ENCODE data around the gene FARP1. TPM values are rescaled to one million over a fixed set of nuclear protein-coding genes. Genes with fewer than 3 reads are reported as not detected.

The FARP1 gene
- total RNA-seq, 1 experiment from 2014 or later, result not detected

DNA sequence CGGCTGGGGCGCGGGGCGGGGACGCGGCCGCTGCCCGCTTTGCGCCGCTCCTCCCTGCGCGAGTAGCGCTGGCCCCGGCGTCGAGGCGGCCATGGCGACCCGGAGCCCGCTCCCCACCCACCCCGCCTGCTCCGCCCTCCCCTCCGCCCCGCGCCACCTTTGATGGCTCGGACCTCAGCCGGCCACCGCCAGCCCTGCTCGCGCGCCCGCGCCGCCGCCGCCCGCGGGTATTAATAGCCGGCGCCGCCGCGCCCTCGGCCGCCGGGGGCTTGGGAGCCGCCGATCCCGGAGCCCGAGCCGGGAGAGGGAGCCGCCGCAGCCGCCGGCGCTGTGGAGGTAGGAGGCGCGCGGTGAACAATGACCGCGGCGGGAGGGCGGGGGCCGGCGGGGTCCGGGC, 261 bp downstream of the FARP1 start:
- Histone ChIP-seq H3K79me2 (ENCODE audit: low read length) (no peaks in the 10 kb centered on the region), H3K27me3 (ENCODE audit: low read length) (no peaks in the 10 kb centered on the region), H3K4me3 (ENCODE audit: low read length) (no peak overlapping the region), H3K9ac (ENCODE audit: low read length) (no peak overlapping the region), H3K4me2 (ENCODE audit: low read depth, low read length, poor library complexity, severe bottlenecking) (no peak overlapping the region), H3K4me1 (ENCODE audit: low read length) (no peaks in the 10 kb centered on the region), H3K9me2 (replicated peaks; ENCODE audit: insufficient read depth, low read length) (no peaks in the 10 kb centered on the region), H3K27ac (ENCODE audit: low read length) (no peak overlapping the region), H4K20me1 (ENCODE audit: insufficient read depth, low read depth, low read length) (no peaks in the 10 kb centered on the region), H3K36me3 (ENCODE audit: insufficient read depth, low read length) (no peaks in the 10 kb centered on the region), H2AFZ (ENCODE audit: low read length) (no peak overlapping the region), H3K9me3 (ENCODE audit: low read length) (no peaks in the 10 kb centered on the region)
- DNase-seq, result no peak

GRCh38 chr13:98143601-98144026, 720 bp downstream of the FARP1 start:
- Histone ChIP-seq H3K4me1 (ENCODE audit: low read length) (no peaks in the 10 kb centered on the region), H3K9me2 (replicated peaks; ENCODE audit: insufficient read depth, low read length) (no peaks in the 10 kb centered on the region), H3K4me2 (ENCODE audit: low read depth, low read length, poor library complexity, severe bottlenecking) (no peak overlapping the region), H3K79me2 (ENCODE audit: low read length) (no peaks in the 10 kb centered on the region), H3K27me3 (ENCODE audit: low read length) (no peaks in the 10 kb centered on the region), H3K36me3 (ENCODE audit: insufficient read depth, low read length) (no peaks in the 10 kb centered on the region), H3K9ac (ENCODE audit: low read length) (no peak overlapping the region), H4K20me1 (ENCODE audit: insufficient read depth, low read depth, low read length) (no peaks in the 10 kb centered on the region), H3K27ac (ENCODE audit: low read length) (no peak overlapping the region), H3K4me3 (ENCODE audit: low read length) (no peak overlapping the region), H2AFZ (ENCODE audit: low read length) (no peak overlapping the region), H3K9me3 (ENCODE audit: low read length) (no peaks in the 10 kb centered on the region)
- no peak for DNase-seq

DNA sequence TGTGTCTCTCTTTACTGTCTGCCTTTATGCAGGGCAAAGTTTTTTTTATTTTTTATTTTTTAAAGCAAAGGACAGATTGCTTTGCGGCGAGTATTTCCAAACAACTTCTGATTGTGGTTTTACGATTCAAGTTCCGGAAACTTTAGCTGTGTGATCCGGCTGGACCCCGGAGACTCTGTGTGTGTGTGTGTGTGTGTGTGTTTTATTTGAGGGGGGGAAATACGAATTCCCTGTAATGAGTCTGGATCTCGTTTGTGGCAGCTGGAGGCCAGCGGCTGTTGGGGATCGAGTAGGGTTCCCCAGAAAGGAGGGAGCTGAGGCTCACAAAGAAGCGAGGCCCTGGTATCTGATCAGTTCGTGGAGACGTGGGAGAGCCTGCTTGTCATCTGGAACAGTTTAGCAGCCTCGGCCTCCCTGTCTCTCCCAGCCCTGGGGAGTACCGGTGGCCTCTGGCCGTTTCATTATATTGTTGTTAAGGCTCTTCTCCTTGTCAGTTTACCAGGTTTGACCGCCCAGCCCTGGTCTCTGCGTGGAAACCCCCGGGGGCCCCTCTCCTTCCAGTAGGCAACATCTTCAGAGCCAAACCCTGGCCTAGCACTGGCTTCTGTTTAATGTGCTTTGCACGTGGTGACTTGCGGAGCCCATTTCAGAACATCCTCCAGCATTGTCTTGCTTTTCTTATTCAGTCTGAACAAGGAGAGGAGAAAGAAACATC, 1.3 kb downstream of the FARP1 start:
- Histone ChIP-seq H3K36me3 (ENCODE audit: insufficient read depth, low read length) (no peaks in the 10 kb centered on the region), H3K4me3 (ENCODE audit: low read length) (no peak overlapping the region)

GRCh38 chr13:98144801-98145350, 2.0 kb downstream of the FARP1 start:
- DNase-seq, result no peak
- no peak overlapping the region for H3K27ac ChIP-seq (ENCODE audit: low read length)
- no peaks in the 10 kb centered on the region for H3K9me2 ChIP-seq (replicated peaks; ENCODE audit: insufficient read depth, low read length)
- no peaks in the 10 kb centered on the region for H3K79me2 ChIP-seq (ENCODE audit: low read length)
- no peak overlapping the region for H3K9ac ChIP-seq (ENCODE audit: low read length)
- no peak overlapping the region for H3K4me3 ChIP-seq (ENCODE audit: low read length)
- H3K4me1 ChIP-seq (ENCODE audit: low read length), result no peaks in the 10 kb centered on the region
- no peaks in the 10 kb centered on the region for H4K20me1 ChIP-seq (ENCODE audit: insufficient read depth, low read depth, low read length)
- H2AFZ ChIP-seq (ENCODE audit: low read length), result no peak overlapping the region
- no peaks in the 10 kb centered on the region for H3K27me3 ChIP-seq (ENCODE audit: low read length)
- H3K9me3 ChIP-seq (ENCODE audit: low read length), result no peaks in the 10 kb centered on the region
- no peak overlapping the region for H3K4me2 ChIP-seq (ENCODE audit: low read depth, low read length, poor library complexity, severe bottlenecking)
- H3K36me3 ChIP-seq (ENCODE audit: insufficient read depth, low read length), result no peaks in the 10 kb centered on the region

More for the DNA sequence above, 1.3 kb downstream of the FARP1 start:
- Histone ChIP-seq H3K9me3 (ENCODE audit: low read length) (no peaks in the 10 kb centered on the region), H3K27me3 (ENCODE audit: low read length) (no peaks in the 10 kb centered on the region), H3K4me1 (ENCODE audit: low read length) (no peaks in the 10 kb centered on the region), H3K9me2 (replicated peaks; ENCODE audit: insufficient read depth, low read length) (no peaks in the 10 kb centered on the region), H3K27ac (ENCODE audit: low read length) (no peak overlapping the region), H4K20me1 (ENCODE audit: insufficient read depth, low read depth, low read length) (no peaks in the 10 kb centered on the region), H2AFZ (ENCODE audit: low read length) (no peak overlapping the region), H3K4me2 (ENCODE audit: low read depth, low read length, poor library complexity, severe bottlenecking) (no peak overlapping the region), H3K79me2 (ENCODE audit: low read length) (no peaks in the 10 kb centered on the region), H3K9ac (ENCODE audit: low read length) (no peak overlapping the region)
- no peak for DNase-seq

GRCh38 chr13:98147521-98147920, 4.6 kb downstream of the FARP1 start:
- no peaks in the 10 kb centered on the region for H3K27me3 ChIP-seq (ENCODE audit: low read length)
- no peak overlapping the region for H3K4me2 ChIP-seq (ENCODE audit: low read depth, low read length, poor library complexity, severe bottlenecking)
- H2AFZ ChIP-seq (ENCODE audit: low read length), result no peak overlapping the region
- no peaks in the 10 kb centered on the region for H3K9me2 ChIP-seq (replicated peaks; ENCODE audit: insufficient read depth, low read length)
- H3K4me3 ChIP-seq (ENCODE audit: low read length), result no peak overlapping the region
- no peaks in the 10 kb centered on the region for H3K4me1 ChIP-seq (ENCODE audit: low read length)
- no peaks in the 10 kb centered on the region for H3K36me3 ChIP-seq (ENCODE audit: insufficient read depth, low read length)
- H3K79me2 ChIP-seq (ENCODE audit: low read length), result no peaks in the 10 kb centered on the region
- no peaks in the 10 kb centered on the region for H4K20me1 ChIP-seq (ENCODE audit: insufficient read depth, low read depth, low read length)
- H3K9ac ChIP-seq (ENCODE audit: low read length), result no peak overlapping the region
- DNase-seq, result no peak
- H3K9me3 ChIP-seq (ENCODE audit: low read length), result no peaks in the 10 kb centered on the region
- H3K27ac ChIP-seq (ENCODE audit: low read length), result no peak overlapping the region

DNA sequence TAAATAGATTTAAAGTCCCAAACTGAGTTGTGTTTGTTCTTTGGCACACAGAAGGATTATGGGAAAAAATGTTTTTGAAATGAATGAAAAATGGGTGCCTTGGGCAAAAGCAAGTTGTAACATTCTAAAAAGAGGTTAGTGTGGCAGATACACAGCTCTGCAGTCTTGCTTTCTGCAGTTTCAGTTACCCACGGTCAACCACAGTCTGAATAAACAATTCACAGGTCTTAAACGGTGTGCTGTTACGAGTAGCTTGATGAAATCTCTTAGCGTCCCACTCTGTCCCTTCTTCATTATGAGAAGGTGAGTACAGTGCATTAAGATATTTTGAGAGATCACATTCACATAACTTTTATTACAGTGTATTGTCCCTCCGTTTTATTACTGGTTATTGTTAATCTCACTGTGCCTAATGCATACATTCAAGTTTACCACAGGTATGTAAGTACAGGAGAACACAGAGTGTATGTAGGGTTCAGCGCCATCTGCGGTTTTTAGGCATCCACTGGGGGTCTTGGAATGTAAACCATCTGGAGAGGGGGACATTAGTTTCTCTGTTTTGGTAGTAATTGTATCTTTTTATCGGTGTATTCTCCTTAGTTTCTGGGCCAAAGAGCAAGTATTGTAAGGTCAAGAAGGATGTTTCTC, 8.1 kb downstream of the FARP1 start:
- no peak overlapping the region for H3K4me2 ChIP-seq (ENCODE audit: low read depth, low read length, poor library complexity, severe bottlenecking)
- no peaks in the 10 kb centered on the region for H3K27me3 ChIP-seq (ENCODE audit: low read length)
- no peak overlapping the region for H3K9ac ChIP-seq (ENCODE audit: low read length)
- H3K4me3 ChIP-seq (ENCODE audit: low read length), result no peak overlapping the region
- no peak overlapping the region for H3K27ac ChIP-seq (ENCODE audit: low read length)
- H2AFZ ChIP-seq (ENCODE audit: low read length), result no peak overlapping the region
- H3K79me2 ChIP-seq (ENCODE audit: low read length), result no peaks in the 10 kb centered on the region
- no peaks in the 10 kb centered on the region for H3K36me3 ChIP-seq (ENCODE audit: insufficient read depth, low read length)
- H3K9me3 ChIP-seq (ENCODE audit: low read length), result no peaks in the 10 kb centered on the region
- DNase-seq, result no peak
- H3K4me1 ChIP-seq (ENCODE audit: low read length), result no peaks in the 10 kb centered on the region
- no peaks in the 10 kb centered on the region for H4K20me1 ChIP-seq (ENCODE audit: insufficient read depth, low read depth, low read length)
- no peaks in the 10 kb centered on the region for H3K9me2 ChIP-seq (replicated peaks; ENCODE audit: insufficient read depth, low read length)

GRCh38 chr13:98155475-98156109, 12.7 kb downstream of the FARP1 start:
- H3K4me3 ChIP-seq (ENCODE audit: low read length), result no peak overlapping the region
- no peaks in the 10 kb centered on the region for H4K20me1 ChIP-seq (ENCODE audit: insufficient read depth, low read depth, low read length)

DNA sequence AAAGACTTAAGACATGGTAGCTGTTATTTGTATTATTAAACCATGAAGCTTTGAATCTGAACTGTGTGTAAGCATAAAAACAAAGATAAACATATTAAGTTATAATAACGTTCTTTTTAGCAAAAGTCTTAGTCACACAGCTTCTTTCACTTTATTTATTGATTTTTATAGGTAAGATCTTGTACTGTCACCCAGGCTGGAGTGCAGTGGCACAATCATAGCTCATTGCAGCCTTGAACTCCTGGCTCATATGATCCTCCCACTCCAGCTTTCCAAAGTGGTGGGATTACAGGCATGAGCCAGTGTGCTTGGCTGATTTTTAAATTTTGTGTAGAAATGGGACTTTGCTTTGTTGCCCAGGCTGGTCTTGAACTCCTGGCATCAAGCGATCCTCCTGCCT, 13.4 kb downstream of the FARP1 start:
- no peaks in the 10 kb centered on the region for H3K9me2 ChIP-seq (replicated peaks; ENCODE audit: insufficient read depth, low read length)
- no peaks in the 10 kb centered on the region for H3K36me3 ChIP-seq (ENCODE audit: insufficient read depth, low read length)
- H4K20me1 ChIP-seq (ENCODE audit: insufficient read depth, low read depth, low read length), result no peaks in the 10 kb centered on the region
- no peak overlapping the region for H3K9ac ChIP-seq (ENCODE audit: low read length)
- no peak overlapping the region for H3K4me3 ChIP-seq (ENCODE audit: low read length)
- DNase-seq, result no peak
- no peaks in the 10 kb centered on the region for H3K9me3 ChIP-seq (ENCODE audit: low read length)
- H3K4me1 ChIP-seq (ENCODE audit: low read length), result no peaks in the 10 kb centered on the region
- H3K4me2 ChIP-seq (ENCODE audit: low read depth, low read length, poor library complexity, severe bottlenecking), result no peak overlapping the region
- H3K27ac ChIP-seq (ENCODE audit: low read length), result no peak overlapping the region
- no peak overlapping the region for H2AFZ ChIP-seq (ENCODE audit: low read length)
- no peaks in the 10 kb centered on the region for H3K79me2 ChIP-seq (ENCODE audit: low read length)
- H3K27me3 ChIP-seq (ENCODE audit: low read length), result no peaks in the 10 kb centered on the region

More at GRCh38 chr13:98155475-98156109, 12.7 kb downstream of the FARP1 start:
- Histone ChIP-seq H3K4me2 (ENCODE audit: low read depth, low read length, poor library complexity, severe bottlenecking) (no peak overlapping the region), H3K36me3 (ENCODE audit: insufficient read depth, low read length) (no peaks in the 10 kb centered on the region), H3K4me1 (ENCODE audit: low read length) (no peaks in the 10 kb centered on the region), H3K79me2 (ENCODE audit: low read length) (no peaks in the 10 kb centered on the region), H3K27me3 (ENCODE audit: low read length) (no peaks in the 10 kb centered on the region), H3K9me3 (ENCODE audit: low read length) (no peaks in the 10 kb centered on the region), H3K9ac (ENCODE audit: low read length) (no peak overlapping the region), H3K27ac (ENCODE audit: low read length) (no peak overlapping the region), H3K9me2 (replicated peaks; ENCODE audit: insufficient read depth, low read length) (no peaks in the 10 kb centered on the region), H2AFZ (ENCODE audit: low read length) (no peak overlapping the region)
- no peak for DNase-seq
